KMS-11 (cell line): ENCODE measurements around the gene AATF.

Experiments used
- H2AFZ ChIP-seq: fragments of 200-600 bp; sonication (generic); 2 replicates; pipeline ENCODE4 v1.6.1; 2016; ENCODE audit warnings: antibody characterized with exemption, mixed run types, low read depth
- H3K27ac ChIP-seq: fragments of 200-600 bp; sonication (generic); 2 replicates; pipeline ENCODE4 v1.6.1; 2016; ENCODE audit warnings: mild to moderate bottlenecking, mixed run types
- H3K27me3 ChIP-seq: fragments of 200-600 bp; sonication (generic); 2 replicates; pipeline ENCODE4 v1.6.1; 2017; ENCODE audit warnings: mild to moderate bottlenecking, low read depth, mixed run types, moderate library complexity; ENCODE audit not compliant: insufficient read depth
- H3K36me3 ChIP-seq: fragments of 200-600 bp; sonication (generic); 2 replicates; pipeline ENCODE4 v1.6.1; 2017; ENCODE audit warnings: mild to moderate bottlenecking, mixed run types; ENCODE audit not compliant: insufficient read depth
- H3K4me1 ChIP-seq: fragments of 200-600 bp; sonication (generic); 2 replicates; pipeline ENCODE4 v1.6.1; 2016; ENCODE audit warnings: mild to moderate bottlenecking, low read depth, mixed run types; ENCODE audit not compliant: poor library complexity, severe bottlenecking
- H3K4me2 ChIP-seq: fragments of 200-600 bp; sonication (generic); 2 replicates; pipeline ENCODE4 v1.7.0; 2016; ENCODE audit warnings: mild to moderate bottlenecking, mixed run types
- H3K4me3 ChIP-seq: fragments of 200-600 bp; sonication (generic); IDR thresholded peaks from 2 replicates; pipeline ENCODE4 v1.6.1; 2017; ENCODE audit warnings: low read depth, low read length, mixed read lengths; ENCODE audit not compliant: insufficient read depth
- H3K79me2 ChIP-seq: fragments of 200-600 bp; sonication (generic); 2 replicates; pipeline ENCODE4 v1.6.1; 2016; ENCODE audit warnings: low read depth, mixed run types; ENCODE audit not compliant: insufficient read depth
- H3K9ac ChIP-seq: fragments of 200-600 bp; sonication (generic); 2 replicates; pipeline ENCODE4 v1.6.1; 2016; ENCODE audit warnings: mild to moderate bottlenecking, mixed run types
- H4K20me1 ChIP-seq: fragments of 200-600 bp; sonication (generic); 2 replicates; pipeline ENCODE4 v1.6.1; 2016; ENCODE audit warnings: mild to moderate bottlenecking, mixed run types; ENCODE audit not compliant: insufficient read depth
- CTCF ChIP-seq: fragments of 200-600 bp; sonication (generic); conservative IDR thresholded peaks from 2 replicates; pipeline ENCODE4 v1.6.1; 2017; ENCODE audit warnings: low read depth, mild to moderate bottlenecking, antibody characterized with exemption, low read length, moderate library complexity, mixed read lengths

The AATF gene

GRCh38 chr17:36945959-36946725 lies 2.6 kb upstream of the AATF start:
- H3K27me3 ChIP-seq, result peaks cover 22% of the 10 kb centered on the region
- H4K20me1 ChIP-seq, result no peaks in the 10 kb centered on the region; the same call in 1 of the 2 replicates
- peaks cover 19% of the 10 kb centered on the region for H3K4me1 ChIP-seq
- H3K4me3 ChIP-seq, result no peak overlapping the region
- H2AFZ ChIP-seq, result no peak overlapping the region
- H3K27ac ChIP-seq, result no peak overlapping the region
- no peak overlapping the region for H3K4me2 ChIP-seq
- H3K9ac ChIP-seq, result no peak overlapping the region
- TF ChIP-seq CTCF, result no peak
- peaks cover 22% of the 10 kb centered on the region for H3K79me2 ChIP-seq
- no peaks in the 10 kb centered on the region for H3K36me3 ChIP-seq

- Histone ChIP-seq H3K79me2 (peaks cover 28% of the 10 kb centered on the region), H3K36me3 (peaks cover 3% of the 10 kb centered on the region; the same call in 1 of the 2 replicates), H3K4me1 (peaks cover 24% of the 10 kb centered on the region), H4K20me1 (no peaks in the 10 kb centered on the region; the same call in 1 of the 2 replicates), H3K9ac (no peak overlapping the region), H3K4me3 (no peak overlapping the region), H3K4me2 (no peak overlapping the region), H3K27me3 (peaks cover 17% of the 10 kb centered on the region), H3K27ac (no peak overlapping the region), H2AFZ (no peak overlapping the region)
- no peak for TF ChIP-seq CTCF
Measured at GRCh38 chr17:36946726-36947091, 2.0 kb upstream of the AATF start.

GRCh38 chr17:36947922-36948716 lies 635 bp upstream of the AATF start:
- H3K27me3 ChIP-seq, result peaks cover 8% of the 10 kb centered on the region; the same call in 1 of the 2 replicates
- peak overlapping the region; percentile 91 for H3K9ac ChIP-seq
- H3K4me3 ChIP-seq, result no peak overlapping the region
- H3K27ac ChIP-seq, result peak overlapping the region; percentile 20; the same call in 1 of the 2 replicates
- no peak for TF ChIP-seq CTCF
- peaks cover 34% of the 10 kb centered on the region for H3K79me2 ChIP-seq
- peaks cover 30% of the 10 kb centered on the region for H3K4me1 ChIP-seq
- H3K36me3 ChIP-seq, result peaks cover 7% of the 10 kb centered on the region; the same call in 1 of the 2 replicates
- peak overlapping the region; percentile 94 for H2AFZ ChIP-seq
- no peaks in the 10 kb centered on the region; the same call in 1 of the 2 replicates for H4K20me1 ChIP-seq
- peak overlapping the region; percentile 94 for H3K4me2 ChIP-seq

GRCh38 chr17:36949461-36949927 lies 740 bp downstream of the AATF start:
- H3K9ac ChIP-seq, result peak overlapping the region; percentile 91
- H3K4me2 ChIP-seq, result peak overlapping the region; percentile 61
- no peaks in the 10 kb centered on the region; the same call in 1 of the 2 replicates for H4K20me1 ChIP-seq
- TF ChIP-seq CTCF, result no peak
- peak overlapping the region; percentile 65 for H3K27ac ChIP-seq
- H3K36me3 ChIP-seq, result peaks cover 7% of the 10 kb centered on the region; the same call in 1 of the 2 replicates
- H3K4me3 ChIP-seq, result no peak overlapping the region
- peaks cover 5% of the 10 kb centered on the region; the same call in 1 of the 2 replicates for H3K27me3 ChIP-seq
- peaks cover 34% of the 10 kb centered on the region for H3K79me2 ChIP-seq
- H2AFZ ChIP-seq, result peak overlapping the region; percentile 94
- peaks cover 30% of the 10 kb centered on the region for H3K4me1 ChIP-seq
